Renal cortex interstitium (tissue), 11 donors: Measurements from ENCODE around the gene CGGBP1. TPM values are rescaled to one million over a fixed set of nuclear protein-coding genes. Genes with fewer than 3 reads are reported as not detected.

Experiments
- DNase-seq, 11 donors: peaks; one replicate each; pipeline ENCODE4 v3.0.0-alpha.2; 2013; ENCODE audit warnings: low read depth in 9 of 11, low spot score in 4 of 11; ENCODE audit errors: extremely low read depth in 1 of 11
- polyA plus RNA-seq, 3 donors: library from polyadenylated mRNA; unstranded; fragments of 120-200 nt; gene quantifications; one replicate each; pipeline ENCODE4 v1.2.1, GENCODE V29; 2013; ENCODE audit not compliant: insufficient read length in 3 of 3

CGGBP1 gene
- polyA plus RNA-seq, 3 donors = 135 to 149 (median 144) TPM

DNA sequence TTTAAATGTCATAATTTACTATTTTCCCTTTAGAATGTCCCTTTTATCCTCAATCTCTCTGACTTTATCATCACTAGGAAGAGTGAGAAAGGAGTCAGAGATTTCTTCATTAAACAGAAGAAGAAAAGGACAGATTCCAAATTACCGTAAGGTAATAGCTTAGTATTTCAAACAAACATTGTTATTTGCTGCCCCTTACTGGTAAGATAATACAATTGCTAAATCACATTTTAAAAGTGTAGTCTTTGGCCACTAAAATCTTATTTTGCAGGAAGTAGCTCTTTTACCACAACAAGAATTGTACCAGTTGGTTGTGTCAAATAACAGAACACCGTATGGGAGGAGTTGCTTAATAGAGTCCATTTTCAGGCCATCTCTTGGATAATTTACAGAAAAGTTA is 53.7 kb downstream of the CGGBP1 start:
- peak in 5 of 11 donors; percentile 4 to 25 (median 13) for DNase-seq

DNA sequence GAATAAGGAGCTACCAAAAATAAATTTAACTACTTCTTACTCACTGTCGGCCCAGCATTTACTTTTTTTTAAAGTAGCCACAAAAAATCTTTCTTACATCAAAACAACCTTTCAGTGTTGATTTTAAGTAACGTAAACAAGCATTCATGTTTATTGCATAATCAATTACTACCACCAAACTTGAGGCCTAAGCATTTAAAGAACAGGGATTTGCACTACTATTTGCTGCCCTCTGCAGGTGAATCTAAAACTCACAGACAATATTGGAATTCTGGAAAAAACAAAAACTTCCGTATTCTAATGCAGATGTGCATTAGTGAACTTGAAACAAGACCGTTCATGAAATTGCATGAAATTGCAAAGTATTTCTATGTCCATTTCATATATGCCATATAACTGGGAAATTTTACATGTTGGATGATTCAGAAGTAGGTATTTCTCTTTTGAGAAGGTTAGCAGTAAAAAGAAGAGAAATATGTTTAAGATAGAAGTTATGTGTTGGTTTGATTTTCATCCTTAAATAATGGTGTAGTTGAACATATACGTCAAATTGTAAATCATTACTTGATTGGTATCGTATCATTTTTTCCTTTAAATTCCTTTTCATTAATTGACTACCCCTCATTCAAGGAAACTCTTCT is 55.6 kb downstream of the CGGBP1 start:
- peak in 7 of 11 donors; percentile 6 to 35 (median 12) for DNase-seq

DNA sequence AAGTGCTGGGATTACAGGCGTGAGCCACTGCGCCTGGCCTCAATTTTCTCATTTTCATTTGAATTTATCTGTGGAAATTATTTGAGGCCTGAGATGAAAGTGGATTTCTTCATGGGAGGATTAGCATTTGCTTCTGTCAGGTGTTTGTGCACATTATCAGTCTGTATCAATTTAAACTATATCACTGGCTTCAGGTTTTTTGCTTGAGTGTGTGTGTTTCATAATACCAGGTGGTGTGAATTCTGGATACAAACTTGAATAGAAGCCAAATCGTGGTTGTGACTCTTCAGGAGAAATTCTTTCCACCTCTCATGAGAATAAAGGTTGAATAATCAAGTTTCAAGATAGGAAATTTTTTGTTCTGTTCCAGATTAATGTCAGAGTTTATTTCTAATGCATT is 56.4 kb downstream of the CGGBP1 start:
- no peak for DNase-seq

Other genes starting within 250 kb of the CGGBP1 start
- gene ZNF654, start 250 bp upstream of the CGGBP1 start, polyA plus RNA-seq = 10 to 100 TPM; 19.4 to 25.1 (median 22.2) TPM
- gene C3orf38, start 91.0 kb upstream of the CGGBP1 start, polyA plus RNA-seq = 10 to 100 TPM; 24.8 to 28.1 (median 26.1) TPM